Subcutaneous adipose tissue (tissue), 4 donors: ENCODE results near the gene VPS35. TPM values are rescaled to one million over a fixed set of nuclear protein-coding genes. Genes with fewer than 3 reads are reported as not detected.

Experiments used
- CTCF ChIP-seq: fragments of 450-650 bp; IDR thresholded peaks from one replicate; pipeline ENCODE4 v1.5.1; 2016; ENCODE audit warnings: low read depth, mild to moderate bottlenecking, control low read depth, antibody characterized with exemption, moderate library complexity
- total RNA-seq, 4 donors: library from RNA; depleted of rRNA; stranded (reverse); fragments of >200 nt; gene quantifications; one replicate each; pipeline ENCODE4 v1.1.0, GENCODE V29; 2016

The VPS35 gene
- total RNA-seq, result 10 to 100 TPM; 70.8 to 98.3 (median 92.9) TPM

DNA sequence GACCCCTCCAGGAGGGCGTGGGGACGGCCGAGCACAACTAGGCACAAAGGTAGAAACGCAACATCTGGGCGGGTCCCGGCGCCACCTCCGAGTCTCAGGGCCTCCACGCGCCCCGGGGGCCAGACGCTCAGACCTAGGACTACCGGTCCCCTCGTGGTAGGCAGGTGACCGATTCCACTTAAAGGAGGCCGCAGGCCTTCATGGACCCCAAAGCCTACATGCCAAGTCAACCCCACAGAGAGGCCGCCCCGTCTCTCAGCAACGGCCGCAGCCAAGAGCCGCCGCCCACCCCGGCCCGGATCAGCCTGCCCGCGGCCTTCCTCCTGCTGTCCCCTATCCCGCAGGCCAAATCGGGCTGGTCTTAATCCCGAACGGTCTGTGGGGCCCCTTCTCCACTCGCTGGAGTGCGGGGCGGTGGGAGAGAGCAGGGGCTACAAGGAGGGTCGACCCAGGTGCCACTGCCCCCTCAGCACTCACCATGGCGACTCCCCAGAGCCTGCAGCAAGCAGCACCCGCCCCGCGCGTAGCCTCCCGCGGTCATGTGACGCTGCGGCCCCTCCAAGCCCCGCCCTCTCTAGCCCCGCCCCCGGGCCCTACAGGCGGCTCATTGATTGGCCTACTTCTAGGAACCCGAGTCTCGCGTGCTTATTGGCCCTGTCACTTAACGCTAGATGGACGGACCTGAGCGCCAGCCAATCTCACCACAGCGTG lies at the start of gene VPS35:
TSS of gene VPS35 (minus strand) at position 525 of the 711 bp plus-strand sequence. CDS start at position 480, 45 bp downstream.
- TF ChIP-seq CTCF, result no peak

DNA sequence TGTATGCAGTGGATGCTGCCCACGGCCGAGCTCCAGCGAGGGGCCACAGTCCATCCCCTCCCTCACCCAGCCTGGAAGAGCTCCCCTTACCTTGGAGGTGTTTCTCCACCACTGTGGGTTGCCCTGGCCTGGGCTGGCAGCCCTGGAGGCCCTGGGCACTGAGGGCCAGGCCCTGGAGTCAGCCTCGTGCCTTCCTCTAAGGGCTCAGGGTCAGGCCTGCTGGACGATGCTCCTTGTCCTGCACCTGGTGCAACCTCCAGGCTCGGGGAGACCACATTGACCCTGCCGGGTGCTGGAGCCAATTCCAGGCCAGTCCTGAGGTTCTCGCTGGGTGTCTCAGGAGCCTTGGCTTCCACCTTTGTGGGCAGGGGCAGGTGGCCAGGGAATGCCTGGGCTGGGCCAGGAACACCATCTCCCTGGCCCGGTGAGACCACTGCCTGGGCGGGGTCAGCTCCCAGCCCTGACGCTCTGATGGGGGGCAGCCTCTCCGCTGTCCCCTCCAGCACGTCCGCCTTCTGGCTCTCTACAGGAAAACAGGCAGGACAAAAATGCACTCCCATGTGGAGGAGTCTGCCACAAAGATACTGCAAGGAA lies 48.7 kb upstream of the VPS35 start:
- no peak for TF ChIP-seq CTCF

GRCh38 chr16:46736695-46737094 lies 47.7 kb upstream of the VPS35 start:
- no peak for TF ChIP-seq CTCF

DNA sequence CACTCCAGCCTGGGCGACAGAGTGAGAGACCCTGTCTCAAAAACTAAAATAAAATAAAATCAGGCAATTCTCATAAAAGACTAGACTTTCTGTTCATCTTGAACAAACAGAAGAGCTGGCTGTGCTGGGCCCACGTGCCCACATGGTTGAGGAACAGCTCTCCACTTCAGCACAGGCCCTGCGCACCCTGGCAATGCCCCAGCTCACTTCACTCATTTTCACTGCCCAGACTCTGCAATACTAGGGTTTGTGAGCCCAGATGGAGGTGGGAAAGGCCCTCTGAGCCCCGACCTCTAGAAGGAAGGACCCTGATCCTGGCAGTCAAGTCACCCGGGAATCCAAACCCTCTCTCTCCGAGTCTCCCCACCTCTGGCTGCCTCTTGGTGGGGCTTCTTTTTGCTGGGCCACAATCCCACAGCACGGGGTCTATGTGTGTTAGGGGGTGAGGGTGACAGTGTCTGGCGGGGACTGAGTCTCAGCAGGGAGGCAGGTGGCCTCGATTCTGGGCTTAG lies 44.4 kb upstream of the VPS35 start:
- TF ChIP-seq CTCF, result no peak

DNA sequence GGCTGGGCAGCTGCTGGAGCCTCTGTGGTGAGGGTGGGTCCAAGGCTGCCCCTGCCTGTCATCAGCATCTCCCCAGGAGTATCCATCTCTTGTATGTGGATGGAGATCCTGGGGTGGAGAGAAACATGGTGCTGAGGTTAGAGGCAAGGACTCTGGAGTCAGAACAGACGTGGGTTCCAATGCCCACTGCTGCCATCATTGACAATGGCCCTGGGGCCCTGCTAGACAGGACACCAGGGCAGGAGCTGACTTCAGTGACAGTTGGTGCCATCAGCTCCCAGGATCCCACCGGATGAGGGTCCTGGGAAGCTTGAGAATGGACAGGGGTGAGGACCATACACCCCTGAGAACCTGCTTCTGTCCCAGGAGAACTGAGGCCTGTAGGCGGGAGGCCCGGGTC lies 43.6 kb upstream of the VPS35 start:
- TF ChIP-seq CTCF, result no peak

DNA sequence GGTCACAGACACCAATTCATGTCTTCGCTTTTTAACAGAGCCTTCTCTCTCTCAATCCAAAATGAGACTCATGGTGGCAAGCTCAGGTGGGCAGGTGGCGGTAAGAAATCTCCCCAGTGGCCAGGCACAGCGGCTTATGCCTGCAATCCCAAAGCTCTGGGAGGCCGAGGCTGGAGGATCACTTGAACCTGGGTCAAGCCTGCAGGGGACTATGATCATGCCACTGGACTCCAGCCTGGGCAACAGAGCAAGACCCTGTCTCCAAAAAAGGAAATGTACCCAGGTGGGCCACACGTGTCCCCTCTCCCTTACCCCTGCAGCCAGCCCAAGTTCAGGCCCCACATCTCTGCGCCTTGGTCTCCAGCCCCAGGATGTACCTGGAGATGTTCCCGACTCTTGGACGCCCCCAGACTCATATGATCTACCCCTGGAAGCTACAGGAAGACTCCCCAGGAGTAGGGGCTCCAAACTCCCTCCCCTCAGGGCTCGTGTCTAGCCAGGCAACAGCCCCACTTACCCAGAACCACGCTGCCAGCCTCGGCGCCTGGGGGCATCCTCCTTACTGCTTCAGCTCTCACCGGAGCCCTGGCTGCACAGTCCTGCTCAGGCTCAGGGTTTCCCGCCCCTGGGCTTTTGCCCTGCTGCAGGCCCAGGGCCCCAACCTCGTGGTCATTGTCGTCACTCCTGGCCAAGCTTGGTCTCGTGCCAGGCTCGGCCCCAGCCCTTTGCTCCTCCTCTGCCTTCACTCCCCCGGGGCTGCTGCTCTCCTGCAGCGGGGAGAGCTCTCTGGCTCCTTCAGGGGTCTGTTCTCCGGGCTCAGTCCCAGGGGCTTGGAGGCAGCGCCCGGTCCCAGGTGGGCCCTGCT lies 42.9 kb upstream of the VPS35 start:
- no peak for TF ChIP-seq CTCF
